CD1c-positive myeloid dendritic cell (primary cell): ENCODE results near the gene OBP2B.
"Not testable (repeated sequence)": the region's sequence is repeated elsewhere in the genome, so short reads cannot be mapped to it uniquely, and the experiment has no call there.

Experiments
- DNase-seq: peaks from one replicate; pipeline ENCODE4 v3.0.0-alpha.2; 2016; ENCODE audit errors: extremely low spot score

Gene OBP2B, protein sequence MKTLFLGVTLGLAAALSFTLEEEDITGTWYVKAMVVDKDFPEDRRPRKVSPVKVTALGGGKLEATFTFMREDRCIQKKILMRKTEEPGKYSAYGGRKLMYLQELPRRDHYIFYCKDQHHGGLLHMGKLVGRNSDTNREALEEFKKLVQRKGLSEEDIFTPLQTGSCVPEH

DNA sequence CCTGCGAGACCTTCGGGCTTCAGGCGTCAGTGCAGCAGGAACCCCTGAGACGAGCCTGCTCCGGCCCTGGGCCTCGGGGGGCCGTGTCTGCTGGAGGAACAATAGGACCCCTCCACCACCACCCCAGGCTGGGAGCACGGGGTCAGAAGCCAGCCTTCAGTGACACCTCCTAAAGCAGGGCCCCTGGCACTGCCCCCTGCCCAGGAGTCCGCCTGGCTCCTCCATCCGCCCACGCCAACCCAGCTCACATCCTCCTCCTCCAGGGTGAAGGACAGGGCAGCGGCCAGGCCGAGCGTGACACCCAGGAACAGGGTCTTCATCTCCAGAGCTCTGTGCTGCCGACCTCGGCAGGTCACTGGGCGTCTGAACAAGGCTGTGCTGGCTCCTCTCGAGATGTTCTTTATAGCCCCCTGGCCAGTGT lies at the start of gene OBP2B:
Gene OBP2B, minus strand, starts transcription at position 371 of the 421 bp plus-strand sequence. Its CDS starts 51 bp downstream, at position 320.
- not testable (repeated sequence) for DNase-seq

DNA sequence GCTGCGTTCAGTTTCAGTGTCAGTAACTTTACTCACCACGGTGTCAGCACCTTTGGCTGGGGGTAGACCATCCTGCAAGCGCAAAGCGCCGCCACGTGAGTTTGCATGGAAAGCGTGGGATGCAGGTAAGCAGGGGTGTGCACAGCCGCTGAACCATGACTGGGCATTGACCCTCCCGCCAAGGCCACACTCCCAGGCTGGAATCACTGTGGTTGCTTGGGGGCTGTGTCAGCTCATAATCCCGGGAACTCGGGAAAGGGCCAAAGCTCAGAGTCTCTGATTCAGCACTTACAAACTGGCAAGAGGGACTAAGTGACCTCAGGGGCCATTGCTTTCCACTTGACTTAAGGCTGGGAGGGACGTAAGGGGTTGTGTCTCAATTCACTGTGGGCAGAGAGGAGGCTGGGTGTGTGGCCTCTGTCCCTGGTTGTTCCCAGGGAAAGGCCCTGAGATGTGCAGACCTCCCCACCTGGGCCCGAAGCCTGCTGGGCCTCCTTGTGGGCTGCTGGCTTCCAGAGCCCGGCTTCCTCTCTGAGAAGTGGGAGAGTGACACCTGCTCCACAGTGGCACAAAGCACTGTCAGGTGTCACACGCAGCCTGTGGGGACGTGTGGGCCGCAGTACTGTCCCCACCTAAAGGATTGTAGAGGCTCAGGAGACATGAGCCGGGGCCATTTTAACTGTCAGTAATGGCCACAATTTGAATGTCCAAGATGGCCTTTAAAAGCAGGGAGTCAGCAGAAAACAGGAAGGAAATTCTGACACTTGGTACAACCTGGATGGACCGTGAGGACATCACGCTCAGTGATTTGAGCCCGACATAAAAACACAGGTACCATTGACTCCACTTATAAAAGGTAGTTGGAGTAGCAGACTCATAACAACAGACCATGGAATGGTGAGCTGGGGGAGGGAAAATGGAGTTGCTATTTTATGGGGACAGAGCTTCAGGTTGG lies 49.3 kb upstream of the OBP2B start:
- no peak for DNase-seq

DNA sequence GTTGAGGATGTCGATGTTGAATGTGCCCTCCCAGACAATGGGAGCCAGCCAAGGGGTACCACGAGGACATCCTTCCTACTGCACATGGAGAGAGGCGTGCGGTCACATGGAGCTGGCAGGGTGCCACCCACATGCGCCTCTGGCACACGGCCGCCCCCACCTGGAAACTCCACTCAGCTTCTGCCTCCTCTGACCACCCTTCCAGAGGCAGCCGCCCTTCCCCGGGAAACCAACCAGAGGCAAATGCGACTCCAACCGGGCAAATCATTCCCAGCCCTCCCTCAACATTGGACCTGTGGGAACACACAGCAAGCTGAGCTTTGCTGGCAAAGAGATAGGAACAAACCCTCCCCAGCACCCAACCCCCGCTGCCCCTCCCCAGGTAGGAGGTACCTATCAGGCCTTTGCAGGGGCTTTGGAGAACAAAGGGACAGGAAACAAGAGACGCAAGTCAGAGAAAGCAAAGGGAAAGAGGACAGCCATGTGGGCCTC lies 48.5 kb upstream of the OBP2B start:
- no peak for DNase-seq

DNA sequence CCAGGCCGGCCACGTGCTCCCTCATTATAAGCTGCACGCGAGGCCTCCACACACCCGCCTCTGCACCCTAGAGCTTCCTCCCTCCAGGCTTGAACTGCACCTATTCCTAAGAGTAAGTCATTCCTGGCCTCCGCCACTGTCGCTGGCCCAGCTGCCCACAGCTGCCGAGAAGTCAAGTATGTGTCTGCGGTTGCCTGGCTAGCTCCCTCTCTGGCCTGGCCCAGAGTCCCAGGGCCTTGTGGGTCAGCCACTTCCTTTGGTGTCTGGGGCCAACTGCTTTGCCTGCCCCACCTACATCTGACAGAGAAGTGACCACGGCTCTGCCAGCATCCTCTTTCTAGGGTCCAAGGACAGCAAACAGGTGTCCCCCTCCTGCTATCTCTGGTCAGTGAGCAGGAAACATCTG lies 47.6 kb upstream of the OBP2B start:
- DNase-seq: no peak

DNA sequence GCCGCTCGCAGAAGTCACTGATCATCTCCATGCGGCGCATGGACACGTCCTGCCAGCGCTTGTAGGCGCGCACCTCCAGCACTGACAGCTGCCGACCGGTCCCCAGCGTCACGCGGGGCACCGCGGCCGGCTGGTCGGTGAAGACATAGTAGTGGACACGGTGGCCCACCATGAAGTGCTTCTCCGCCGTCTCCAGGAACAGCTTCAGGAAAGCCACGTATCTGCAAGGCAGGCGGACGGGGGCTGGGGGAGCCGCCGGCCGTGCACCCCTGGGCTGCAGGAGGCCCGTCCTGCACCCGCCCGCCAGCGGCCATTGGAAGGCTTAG lies 47.0 kb upstream of the OBP2B start:
- DNase-seq: no peak

DNA sequence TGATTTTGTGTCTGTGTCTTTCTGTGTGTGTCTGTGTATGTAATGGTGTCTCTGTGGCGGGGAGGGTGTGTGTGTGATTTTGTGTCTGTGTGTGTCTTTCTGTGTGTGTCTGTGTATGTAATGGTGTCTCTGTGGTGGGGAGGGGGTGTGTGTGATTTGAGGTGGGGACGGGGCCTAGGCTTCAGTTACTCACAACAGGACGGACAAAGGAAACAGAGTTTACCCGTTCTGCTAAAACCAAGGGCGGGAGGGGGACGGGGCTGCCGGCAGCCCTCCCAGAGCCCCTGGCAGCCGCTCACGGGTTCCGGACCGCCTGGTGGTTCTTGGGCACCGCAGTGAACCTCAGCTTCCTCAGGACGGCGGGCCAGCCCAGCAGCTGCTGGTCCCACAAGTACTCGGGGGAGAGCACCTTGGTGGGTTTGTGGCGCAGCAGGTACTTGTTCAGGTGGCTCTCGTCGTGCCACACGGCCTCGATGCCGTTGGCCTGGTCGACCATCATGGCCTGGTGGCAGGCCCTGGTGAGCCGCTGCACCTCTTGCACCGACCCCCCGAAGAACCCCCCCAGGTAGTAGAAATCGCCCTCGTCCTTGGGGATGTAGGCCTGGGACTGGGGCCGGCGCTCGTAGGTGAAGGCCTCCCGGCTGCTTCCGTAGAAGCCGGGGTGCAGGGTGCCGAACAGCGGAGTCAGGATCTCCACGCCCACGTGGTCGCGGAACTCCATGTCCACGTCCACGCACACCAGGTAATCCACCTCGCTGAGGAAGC lies 46.5 kb upstream of the OBP2B start:
- no peak for DNase-seq

DNA sequence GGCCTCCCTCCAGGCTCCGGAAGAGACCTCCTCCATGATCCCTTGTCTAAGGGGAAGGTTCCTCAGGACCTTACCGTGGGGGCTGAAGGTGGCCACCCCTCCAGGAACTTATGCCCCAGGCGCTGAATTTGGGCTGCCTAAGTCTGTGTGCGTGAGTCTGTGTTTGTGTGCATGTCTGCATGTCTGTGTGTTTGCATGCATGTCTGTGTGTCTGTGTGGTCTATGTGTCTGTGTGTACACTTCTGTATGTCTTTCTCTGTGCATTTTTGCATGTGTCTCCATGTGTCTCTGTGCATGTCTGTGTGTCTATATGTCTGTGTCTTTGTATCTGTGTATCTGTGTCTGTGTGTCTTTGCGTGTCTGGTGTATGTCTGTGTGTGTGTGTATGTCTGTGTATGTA lies 45.4 kb upstream of the OBP2B start:
- DNase-seq: no peak

DNA sequence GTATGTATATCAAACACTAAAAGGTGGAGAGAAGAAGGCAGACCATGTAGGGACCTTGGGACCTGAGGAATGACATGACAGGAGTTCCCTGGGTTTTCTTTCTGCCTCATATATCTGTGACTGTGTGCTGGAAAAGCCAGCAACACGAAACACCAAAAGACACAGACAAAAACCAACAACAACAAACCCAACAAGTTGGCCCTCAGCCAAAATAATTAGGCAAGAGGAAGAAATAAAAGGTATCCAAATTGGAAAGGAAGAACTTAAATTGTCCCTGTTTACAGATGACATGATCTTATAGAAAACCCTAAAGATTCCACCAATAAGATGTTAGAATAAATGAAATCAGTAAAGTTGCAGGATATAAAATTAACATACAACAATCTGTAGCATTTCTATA lies 44.2 kb upstream of the OBP2B start:
- DNase-seq: no peak

DNA sequence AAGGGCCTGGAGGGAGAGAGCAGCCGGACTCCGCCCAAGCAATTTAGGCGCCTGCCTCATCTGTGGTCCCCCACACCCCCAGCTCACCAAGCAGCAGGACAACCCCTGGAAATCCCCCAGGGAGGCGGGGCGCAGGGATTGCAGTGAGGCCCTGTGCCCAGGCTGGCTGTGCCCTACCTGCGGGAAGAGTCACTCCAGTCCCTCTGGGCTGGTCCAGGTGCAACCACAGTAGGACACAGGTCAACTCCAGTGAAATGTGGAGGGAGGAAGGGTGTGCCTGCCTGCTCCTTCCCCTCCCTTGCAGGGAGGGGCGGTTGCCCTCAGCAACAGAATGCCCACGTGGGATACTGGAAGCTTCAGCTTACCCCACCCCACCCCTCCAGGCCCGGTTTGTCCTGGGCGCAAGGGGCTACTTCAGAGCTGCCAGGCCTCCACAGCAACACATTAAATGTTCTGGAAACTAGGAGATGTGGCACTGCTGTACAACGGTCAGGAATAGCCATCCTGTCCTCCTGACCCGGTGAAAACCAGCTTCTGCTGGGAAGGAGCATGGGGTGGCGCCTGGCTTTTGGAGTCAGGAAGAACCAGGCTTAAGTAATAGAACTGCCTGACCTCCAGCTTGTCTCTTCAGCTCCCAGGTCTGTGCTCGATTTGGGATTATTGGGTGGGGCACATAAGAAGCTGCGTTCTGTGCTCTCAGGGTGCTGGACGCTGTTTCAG lies 43.4 kb upstream of the OBP2B start:
- no peak for DNase-seq

DNA sequence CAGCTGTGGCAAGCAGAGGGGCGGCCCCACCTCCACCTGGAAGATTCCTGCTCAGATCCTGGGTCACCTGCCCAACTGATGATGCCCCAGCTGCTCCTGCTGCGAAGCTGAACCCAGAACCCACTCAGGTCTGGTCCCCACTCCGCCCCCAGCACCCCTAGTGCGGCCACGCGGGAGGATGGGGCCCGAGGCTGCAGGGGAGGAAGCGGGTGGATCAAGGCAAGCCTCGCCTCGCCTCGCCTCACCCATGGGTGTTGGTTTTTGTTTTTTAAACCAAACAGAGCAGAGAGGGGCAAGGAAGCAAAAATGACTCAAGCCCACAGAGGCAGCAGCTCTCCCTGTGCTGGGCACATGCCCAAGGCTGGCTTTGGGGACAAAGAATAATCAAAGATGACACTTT lies 42.7 kb upstream of the OBP2B start:
- no peak for DNase-seq

DNA sequence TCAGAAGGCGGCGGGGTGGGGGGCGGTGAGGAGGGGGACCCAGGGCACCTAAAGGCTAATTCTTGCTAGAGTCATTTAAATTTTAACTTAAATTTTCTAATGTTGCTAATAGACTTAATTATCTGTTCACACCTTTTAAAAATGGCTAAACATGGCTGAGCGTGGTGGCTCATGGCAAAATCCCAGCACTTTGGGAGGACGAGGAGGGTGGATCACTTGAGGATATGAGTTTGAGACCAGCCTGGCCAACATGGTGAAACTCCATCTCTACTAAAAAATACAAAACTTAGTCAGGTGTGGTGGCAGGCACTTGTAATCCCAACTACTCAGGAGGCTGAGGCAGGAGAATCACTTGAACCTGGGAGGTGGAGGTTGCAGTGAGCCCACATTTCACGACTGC lies 42.2 kb upstream of the OBP2B start:
- DNase-seq: not testable (repeated sequence)

DNA sequence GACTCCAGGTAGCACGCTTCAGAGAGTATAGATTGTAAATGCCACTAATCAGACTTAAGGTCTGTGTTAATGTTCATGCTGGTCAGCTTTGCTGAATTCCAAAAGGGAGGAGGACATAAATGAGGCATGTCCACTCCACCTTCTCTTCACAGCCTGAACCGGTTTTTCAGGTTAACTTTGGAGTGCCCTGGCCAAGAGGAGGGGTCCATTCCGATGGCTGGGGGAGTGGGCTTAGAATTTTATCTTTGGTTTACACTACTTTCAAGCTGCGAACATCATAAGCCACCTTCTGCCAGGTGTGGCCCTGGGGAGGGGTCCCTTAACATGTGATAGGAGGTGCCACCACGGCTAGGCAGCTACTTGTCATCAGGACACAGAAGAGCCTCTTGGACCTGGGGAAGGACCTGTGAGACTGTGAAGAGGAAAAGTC lies 41.7 kb upstream of the OBP2B start:
- DNase-seq: no peak

DNA sequence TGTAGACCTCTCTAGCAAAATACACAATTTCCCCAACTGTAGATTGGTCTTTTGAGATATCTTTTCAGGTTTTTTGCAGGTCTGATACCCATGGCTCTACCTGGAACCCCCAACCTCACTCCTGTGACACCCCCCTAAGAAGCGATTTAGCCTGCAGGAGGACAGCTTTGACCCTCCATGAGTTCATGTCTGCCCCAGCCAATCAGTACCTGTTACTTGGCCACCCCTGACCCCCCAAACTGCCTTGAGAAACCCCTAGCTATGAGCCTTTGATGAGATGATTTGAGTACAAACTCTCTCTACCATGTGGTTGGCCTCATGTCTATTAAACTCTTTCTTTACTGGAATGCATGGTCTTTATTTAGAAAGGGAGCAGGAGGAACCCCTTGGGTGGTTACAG lies 40.3 kb upstream of the OBP2B start:
- no peak for DNase-seq

DNA sequence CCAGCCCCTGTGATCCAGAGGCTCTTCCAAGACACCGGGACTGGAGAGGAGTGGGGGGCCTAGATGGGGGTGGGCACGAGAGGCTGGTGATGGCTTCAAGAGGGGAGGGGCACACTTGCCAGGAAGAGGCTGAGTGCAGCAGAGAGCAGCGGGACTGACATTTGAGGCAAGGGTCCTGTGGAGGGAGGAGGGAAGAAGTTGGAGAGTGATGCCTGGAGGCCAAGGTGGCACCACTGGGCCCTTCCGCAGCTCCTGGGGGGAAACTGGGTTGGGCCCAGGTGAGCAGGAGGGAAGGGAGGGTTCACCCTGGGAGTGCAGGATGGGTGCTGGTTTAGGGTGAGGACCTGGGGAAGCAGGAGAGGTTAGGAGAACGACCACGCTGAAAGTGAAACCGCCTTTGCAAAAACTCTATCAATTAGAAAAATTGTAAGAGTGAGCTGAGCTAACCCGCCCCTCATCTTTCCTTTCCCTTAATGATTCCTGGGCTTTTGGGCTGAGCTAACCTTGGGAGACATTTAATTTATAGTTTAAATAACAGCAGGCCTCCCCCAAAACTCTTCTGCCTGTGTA lies 39.8 kb upstream of the OBP2B start:
- DNase-seq: no peak

DNA sequence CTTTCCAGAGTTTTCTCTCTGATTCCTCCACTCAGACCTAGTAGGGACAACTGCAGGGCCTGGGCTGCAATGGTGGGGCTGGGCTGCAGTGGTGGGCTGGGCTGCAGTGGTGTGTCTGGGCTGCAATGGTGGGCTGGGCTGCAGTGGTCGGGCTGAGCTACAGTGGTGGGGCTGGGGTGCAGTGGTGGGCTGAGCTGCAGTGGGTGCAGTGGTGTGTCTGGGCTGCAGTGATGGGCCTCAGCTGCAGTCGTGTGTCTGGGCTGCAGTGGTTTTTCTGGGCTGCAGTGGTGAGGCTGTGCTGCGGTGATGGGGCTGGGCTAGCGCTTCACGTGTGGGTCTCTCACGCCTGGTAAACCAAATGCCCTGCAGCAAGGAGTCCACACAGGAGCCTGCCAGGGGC lies 38.6 kb upstream of the OBP2B start:
- DNase-seq: no peak

DNA sequence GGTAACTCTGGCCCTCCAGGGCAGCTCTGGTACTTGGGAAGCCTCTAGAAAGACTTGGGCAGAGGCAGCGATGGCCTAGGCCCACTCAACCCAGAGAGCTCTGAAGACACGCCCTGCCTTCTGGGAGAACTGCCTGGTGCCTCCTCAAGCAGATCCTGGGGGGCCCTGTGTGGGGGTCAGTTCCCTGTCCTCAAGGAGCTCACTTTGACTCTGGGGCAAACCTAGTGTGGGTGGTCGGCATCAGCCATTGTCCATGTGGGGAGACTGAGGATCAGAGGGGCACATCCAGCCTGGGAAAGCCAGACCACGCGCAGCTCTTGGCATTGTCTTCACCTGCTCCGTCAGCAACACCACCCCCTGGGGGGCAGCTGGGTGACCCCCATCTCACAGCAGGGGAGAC lies 37.9 kb upstream of the OBP2B start:
- no peak for DNase-seq

DNA sequence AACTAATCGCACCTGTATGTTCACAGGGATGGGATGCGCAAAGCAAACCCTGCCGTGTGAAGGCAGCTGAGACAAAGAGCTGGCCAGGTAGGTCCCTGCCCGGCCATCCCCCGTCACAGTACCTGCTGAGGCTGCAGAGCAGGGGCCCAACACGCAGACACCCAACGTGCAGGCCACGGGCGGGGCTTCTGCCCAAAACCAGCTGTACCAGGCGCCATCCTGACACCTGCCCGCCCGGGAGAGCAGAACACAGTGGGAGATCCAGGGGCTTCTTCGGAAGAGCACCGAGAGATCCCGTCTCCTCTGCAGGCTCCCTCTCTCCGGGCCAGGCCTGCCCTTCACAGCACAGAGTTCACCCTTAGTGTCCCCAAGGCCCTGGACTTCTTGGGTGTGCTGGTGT lies 37.5 kb upstream of the OBP2B start:
- DNase-seq: no peak

DNA sequence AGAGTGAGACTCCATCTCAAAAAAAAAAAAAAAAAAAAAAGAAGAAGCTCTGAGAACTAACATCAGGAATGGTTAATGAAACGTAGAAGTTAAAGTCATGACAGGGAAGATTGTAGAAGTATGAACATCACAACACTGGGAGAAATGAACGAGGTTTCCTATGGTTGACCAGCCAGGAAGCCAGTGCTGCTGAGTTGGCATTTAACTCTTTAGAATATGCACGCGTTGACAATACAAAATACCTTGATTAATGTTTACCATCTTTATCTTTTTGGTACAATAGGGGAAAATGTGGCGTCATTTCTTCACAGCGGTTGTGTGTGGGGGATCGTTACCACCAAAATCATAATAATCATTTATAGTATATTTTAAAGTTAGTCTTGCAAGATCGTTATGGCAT lies 33.9 kb upstream of the OBP2B start:
- no peak for DNase-seq

DNA sequence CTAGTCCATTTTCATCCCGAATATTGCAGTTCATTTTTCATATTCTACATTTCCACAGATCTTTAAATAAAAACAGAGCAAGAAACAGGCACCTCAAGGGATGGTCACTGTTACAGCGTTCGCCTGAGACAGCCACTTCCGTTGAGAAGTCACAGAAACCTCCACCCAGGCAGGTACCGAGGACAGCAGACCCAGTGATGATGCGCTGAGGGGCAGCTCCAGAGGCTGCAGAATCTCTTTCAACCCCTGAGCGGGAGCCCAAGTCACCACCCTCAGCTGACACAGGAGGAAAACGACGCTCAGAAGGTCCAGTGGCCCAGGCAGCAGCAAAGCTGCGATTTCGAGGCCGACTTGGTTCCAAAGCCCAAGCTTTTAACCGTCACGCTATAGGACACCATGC lies 33.2 kb upstream of the OBP2B start:
- no peak for DNase-seq

DNA sequence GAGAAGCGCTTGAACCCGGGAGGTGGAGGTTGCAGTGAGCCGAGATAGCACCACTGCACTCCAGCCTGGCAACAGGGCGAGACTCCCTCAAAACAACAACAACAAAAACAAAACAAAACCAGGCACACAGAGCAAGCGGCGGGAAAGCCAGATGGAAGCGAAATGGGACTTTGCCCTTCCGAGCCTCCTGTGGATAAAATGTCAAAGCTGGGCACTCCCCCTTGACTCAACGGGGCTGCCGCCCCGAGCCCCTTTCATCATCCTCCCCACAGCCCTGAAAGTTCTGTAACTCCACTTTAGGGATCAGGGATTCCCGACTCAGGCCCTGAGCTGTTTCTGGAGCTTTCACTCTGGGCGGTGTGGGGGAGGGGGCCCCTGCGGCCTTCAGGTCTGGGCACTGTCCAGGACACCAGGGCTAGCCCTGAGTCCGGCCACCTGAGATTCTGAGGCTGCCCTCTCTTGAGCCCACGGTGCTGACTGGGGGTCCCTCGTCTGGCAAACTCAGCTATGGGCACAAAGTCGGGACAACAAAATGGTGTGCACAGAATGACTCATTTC lies 30.6 kb upstream of the OBP2B start:
- no peak for DNase-seq

DNA sequence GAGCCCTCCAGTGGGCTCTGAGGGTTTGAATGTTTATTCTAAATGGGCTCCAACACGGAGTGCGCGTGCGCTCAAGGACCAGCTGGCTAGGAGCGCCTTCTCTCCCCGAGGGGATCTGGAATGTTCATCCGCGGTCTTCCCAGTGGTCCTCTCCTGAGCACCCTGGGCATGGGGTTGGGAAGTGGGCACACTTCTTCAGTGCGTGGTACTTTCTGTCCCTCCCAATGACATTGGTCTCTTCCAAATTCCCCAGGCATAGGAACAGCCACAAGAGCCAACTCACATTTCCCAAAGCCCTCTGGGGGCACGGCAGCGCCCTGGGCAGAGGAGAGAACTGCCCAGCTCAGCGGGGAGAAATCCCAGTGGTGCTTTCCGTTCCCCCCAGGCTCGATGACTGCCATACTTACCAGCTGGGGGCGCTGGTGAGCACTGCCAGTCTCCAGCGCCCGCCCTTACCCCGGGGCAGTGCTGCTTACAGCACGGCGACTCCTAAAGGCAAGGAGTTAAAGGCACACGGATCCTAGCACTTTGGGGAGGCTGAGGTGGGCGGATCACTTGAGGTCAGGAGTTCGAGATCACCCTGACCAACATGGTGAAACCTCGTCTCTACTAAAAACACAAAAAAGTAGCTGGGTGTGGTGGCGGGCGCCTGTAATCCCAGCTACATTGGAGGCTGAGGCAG lies 29.9 kb upstream of the OBP2B start:
- peak; percentile 80 for DNase-seq
